ENCODE results near the gene SLC44A1.
A peak's percentile ranks its signal among the peaks of the same experiment; 100 is the strongest.

The SLC44A1 gene

DNA sequence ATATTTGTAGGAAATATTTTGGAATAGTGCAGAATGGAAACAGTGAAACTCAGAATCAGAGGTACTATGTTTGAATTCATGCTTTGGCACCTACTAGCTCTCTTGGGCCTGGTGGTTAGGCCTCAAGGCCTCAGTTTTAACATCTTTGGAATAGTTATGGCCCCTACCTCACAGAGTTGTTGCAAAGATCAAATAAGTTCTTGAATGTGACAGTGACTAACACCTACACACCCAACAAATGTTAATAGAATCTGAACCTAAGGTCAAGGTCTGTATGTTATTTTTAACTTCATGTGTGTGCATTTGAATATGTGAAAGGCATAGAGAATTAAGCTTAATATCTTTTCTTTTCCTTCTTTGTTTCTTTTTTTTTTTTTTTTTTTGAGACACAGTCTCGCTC is 87.3 kb downstream of the SLC44A1 start:
- DNase-seq (ENCODE audit: low read depth in 2 of 3, low spot score in 2 of 3): no peak

- DNase-seq (ENCODE audit: low read depth in 2 of 3, low spot score in 2 of 3): no peak
These were observed 88.0 kb downstream of the SLC44A1 start for GRCh38 chr9:105332471-105332870.

DNA sequence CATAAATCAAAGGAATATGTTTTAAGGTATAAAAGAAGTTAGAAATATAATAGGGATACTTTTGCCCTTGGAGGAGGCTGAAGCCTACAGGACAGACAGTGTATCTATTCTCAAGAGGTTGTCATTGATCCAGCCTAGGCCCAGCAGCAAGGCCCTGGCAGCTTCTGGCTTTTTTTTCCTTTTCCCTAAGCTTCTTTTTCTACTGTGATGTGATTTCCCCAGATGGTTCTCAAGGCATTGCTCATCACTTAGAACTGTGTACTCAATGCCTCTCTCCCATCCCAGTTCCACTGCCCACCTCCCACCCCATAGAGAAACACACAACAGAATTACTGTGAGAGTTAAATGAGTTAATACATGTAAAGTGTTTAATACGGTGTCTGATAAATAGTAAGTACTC is 88.6 kb downstream of the SLC44A1 start:
- no peak for DNase-seq (ENCODE audit: low read depth in 2 of 3, low spot score in 2 of 3)

DNA sequence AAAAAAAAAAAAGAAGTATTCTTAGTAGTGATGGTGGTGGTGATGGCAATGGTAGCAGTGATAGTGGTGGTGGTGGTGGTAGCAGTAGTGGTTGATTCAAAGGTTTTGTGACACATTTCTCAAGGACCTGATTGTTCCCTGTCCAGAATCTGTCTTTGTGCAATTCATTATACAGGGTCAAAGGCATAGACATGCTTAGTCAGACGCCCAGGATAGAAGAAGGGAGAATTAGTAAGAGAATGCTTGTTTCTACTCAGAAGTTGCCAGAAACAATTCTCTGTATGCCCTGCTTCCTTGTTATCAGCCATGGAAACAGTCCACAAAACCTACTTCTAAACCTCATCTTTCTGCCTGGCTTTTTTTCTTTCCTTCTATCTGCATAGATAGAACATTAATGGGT is 89.4 kb downstream of the SLC44A1 start:
- no peak for DNase-seq (ENCODE audit: low read depth in 2 of 3, low spot score in 2 of 3)

DNA sequence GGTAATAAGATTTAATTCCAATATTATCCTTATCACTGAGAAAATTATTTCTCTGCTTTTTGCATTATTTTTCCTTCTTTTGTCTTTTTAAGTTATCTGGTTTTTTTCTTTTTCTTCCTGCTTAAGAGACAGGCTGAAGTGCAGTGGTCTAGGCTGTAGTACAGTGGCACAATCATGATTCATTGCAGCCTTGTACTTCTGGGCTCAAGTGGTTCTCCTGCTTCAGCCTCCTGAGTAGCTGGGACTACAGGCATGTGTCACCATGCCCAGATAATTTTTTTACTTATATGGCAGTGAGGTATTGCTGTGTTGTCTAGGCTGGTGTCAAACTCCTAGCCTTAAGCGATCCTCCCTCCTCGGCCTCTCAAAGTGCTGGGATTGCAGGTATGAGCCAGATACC is 93.9 kb downstream of the SLC44A1 start:
- no peak for DNase-seq (ENCODE audit: low read depth in 2 of 3, low spot score in 2 of 3)

GRCh38 chr9:105339849-105340248 is 95.4 kb downstream of the SLC44A1 start:
- no peak for DNase-seq (ENCODE audit: low read depth in 2 of 3, low spot score in 2 of 3)

DNA sequence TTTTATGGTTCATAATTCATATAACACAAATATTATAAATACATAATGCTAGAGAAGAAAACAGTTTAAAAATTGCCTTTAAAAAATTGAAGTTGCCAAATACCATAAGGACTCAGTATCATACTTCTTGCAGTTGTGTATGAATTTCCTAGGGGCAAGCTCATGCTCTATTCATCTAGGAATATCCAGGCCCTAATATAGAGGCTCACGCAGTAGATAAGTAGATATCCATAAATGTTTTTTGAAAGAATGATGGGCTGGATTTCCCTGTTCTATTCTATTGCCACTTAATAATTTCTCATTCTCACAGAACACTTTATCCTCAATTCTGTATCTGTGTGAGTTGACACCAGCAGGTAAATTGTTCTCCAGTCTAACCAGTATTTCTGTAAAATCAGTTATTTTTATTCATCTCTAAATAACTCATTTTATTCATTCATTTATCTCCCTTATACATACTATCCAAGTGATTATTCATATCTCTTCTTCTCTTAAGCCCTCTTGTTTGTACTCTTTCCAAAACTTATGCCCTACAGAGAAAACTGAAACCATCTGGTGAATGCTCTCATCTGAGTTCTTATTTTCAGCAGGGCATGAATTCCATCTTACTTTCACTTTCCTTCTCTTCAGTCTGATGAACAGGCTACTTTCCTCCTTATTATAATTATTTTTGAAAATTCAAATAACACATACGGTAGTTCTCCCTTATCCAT is 97.1 kb downstream of the SLC44A1 start:
- DNase-seq (ENCODE audit: low read depth in 2 of 3, low spot score in 2 of 3): no peak

GRCh38 chr9:105342147-105342505 is 97.7 kb downstream of the SLC44A1 start:
- no peak for DNase-seq (ENCODE audit: low read depth in 2 of 3, low spot score in 2 of 3)

- DNase-seq (ENCODE audit: low read depth in 2 of 3, low spot score in 2 of 3): no peak
These were observed 99.8 kb downstream of the SLC44A1 start for GRCh38 chr9:105344283-105344682.

DNA sequence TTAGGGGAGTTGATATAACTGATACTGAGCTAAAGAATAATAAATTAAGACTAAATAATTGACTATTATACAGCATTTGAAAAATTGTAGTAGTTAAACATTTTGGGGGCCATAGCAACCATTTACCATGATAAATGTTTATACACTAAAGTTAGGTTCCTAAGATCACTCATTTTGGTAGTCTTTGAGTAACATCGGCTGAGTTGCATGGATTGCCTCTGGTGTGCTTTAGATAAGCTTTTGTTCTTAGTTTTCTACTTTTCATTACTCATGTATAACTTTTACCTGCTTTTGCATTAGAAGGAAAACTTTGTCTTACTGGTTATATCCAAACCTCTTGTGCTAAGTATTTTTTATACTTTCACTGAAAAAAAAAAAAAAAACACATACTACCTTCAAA is 101.2 kb downstream of the SLC44A1 start:
- DNase-seq (ENCODE audit: low read depth in 2 of 3, low spot score in 2 of 3): no peak

DNA sequence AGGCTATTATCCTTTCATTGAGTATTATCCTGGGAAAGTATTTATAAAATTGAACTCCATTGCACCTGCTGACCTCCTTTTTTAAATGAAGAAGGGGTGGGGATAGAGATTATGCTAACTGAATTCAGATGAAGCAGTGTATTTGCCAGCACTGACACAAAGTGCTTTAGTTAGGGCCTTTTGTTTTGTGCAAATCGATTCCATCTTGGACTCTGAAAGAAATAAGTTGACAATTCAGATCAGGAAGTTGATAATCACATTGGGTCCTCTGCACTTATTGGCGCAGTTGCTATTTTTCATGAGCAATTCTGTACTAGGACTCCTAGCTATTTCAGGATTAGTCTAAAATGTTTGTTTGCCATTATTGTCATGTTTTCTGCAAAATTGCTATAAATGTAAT is 101.8 kb downstream of the SLC44A1 start:
- DNase-seq (ENCODE audit: low read depth in 2 of 3, low spot score in 2 of 3): no peak

DNA sequence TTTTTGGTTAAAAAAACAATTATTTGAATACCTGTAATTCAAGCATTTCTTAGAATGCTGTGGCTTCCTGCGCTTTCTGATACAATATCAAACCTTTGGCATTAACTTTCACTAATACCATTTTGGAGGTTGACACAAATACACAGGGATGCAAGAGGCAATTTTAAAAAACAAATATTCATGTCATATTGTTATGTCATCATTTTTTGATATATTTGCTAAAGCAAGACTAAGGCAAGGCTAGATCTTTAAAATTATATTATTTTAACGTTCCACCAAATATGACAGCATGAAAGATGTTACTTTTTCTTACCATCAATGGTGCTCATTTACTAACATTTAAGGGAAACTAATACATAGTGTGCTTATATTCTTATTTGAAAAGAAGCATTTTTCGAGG is 110.0 kb downstream of the SLC44A1 start:
- DNase-seq (ENCODE audit: low read depth in 2 of 3, low spot score in 2 of 3): no peak

GRCh38 chr9:105355781-105356180 is 111.3 kb downstream of the SLC44A1 start:
- DNase-seq (ENCODE audit: low read depth in 2 of 3, low spot score in 2 of 3): no peak

- DNase-seq (ENCODE audit: low read depth in 2 of 3, low spot score in 2 of 3): no peak
These were observed 113.5 kb downstream of the SLC44A1 start for GRCh38 chr9:105357937-105358336.

DNA sequence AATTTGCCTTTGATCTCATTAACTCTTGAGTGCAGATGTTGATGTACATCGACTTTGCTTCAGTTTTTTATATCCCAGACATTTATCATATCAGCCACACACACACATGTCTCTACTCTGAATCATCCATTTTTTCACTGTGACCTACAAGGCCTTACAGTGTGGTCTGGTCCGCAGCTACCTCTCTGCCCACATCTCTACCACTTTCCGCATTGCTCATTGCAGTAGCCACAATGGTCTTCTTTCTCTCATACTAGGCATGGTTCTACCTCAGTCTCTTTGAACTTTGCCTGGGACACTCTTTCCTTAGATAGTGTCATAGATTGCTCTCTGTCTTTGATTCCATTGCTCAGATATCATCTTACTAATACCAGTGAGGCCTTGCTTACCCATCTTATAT is 115.4 kb downstream of the SLC44A1 start:
- DNase-seq (ENCODE audit: low read depth in 2 of 3, low spot score in 2 of 3): peak; percentile 10 to 40 (median 23)

GRCh38 chr9:105360344-105360743 is 115.9 kb downstream of the SLC44A1 start:
- no peak for DNase-seq (ENCODE audit: low read depth in 2 of 3, low spot score in 2 of 3)

DNA sequence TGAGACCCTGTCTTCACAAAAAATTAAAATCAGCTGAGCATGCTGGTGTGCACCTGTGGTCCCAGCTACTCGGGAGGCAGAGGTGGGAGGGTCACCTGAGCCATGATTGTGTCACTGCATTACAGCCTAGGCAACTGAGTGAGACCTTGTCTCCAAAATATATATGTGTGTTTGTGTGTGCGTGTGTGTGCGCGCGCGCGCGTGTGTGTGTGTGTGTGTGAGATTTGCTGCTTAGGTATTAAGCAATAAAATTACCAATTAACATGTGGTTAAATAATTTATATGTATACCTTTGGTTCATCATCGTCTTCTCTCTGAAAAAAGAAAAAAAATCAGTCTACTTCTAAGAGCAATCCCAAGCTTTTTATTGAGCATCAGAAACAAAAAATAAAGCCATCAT is 117.4 kb downstream of the SLC44A1 start:
- DNase-seq (ENCODE audit: low read depth in 2 of 3, low spot score in 2 of 3): no peak

DNA sequence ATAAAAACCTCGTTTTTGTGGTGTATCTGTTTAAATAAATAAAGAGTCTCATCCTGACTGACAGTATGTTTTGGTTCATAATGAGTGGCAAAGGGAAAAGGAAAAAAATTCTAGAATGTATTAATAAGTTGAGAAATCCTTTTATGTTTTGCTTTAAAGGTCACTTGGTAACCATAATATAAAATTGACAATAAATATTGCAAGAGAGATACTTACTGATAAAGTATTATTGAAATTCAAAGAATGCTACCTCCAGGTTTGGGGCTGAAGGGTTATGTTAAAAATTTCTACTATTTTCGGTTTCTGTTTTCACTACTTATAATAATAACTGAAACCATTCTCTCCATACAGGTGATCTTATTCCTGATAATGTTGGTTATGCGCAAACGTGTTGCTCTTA is 118.0 kb downstream of the SLC44A1 start:
- no peak for DNase-seq (ENCODE audit: low read depth in 2 of 3, low spot score in 2 of 3)

DNA sequence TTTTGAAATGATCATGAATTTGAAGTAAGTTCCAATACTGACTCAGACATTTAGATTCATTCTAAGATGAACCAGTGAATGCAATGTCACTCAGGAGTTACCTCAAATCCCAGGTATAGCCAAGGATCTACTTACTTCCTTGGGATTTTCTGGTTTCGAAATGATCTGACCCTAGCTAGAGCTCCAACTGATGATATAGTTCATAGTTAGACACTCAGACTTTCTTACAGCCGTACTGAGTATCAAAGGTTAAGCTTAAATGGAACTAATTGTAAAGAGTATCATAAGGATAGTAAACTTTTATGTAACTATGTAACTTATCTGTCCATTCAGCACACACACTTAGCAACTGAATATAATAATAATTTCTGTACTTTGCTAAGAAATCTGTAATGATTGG is 119.4 kb downstream of the SLC44A1 start:
- DNase-seq (ENCODE audit: low read depth in 2 of 3, low spot score in 2 of 3): no peak

DNA sequence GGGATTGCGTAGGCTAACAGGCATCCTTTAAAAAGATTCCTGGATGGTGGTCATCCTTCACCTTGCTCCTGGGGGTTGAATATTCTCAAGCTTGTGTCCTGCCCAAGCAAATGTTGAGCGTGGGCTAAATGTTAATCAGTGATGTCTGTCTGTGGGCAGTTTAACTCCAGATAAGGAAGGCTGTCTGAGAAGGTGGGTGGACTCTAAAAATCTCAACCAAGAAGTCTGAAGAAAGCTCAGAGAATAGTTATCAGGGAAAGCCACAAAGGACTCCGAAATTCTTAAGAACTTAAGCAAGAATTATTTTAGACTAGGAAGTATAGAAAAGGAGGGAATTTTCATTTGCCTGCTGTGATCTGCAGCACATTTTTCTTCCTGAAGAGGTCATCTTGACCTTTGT is 125.5 kb downstream of the SLC44A1 start:
- DNase-seq (ENCODE audit: low read depth in 2 of 3, low spot score in 2 of 3): no peak

- DNase-seq (ENCODE audit: low read depth in 2 of 3, low spot score in 2 of 3): no peak
These were observed 129.3 kb downstream of the SLC44A1 start for GRCh38 chr9:105373723-105374122.

DNA sequence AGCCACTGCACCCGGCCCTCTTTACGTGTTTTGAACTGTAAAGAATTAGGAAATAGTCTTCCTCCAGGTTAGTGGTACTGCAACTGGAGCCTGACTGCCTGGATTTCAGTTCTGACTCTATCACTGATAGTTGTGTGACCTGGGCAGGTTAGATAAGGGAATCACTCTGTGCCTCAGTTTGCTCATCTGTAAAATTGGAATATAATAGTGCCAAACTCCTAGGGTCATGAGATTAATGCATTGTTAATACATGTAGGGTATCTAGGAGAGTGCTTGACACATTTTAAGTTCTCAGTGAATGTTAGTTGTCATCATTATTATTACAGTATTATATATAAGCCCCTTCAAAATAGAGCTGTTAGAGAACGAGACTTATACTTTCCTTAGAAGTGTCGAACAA is 130.9 kb downstream of the SLC44A1 start:
- DNase-seq (ENCODE audit: low read depth in 2 of 3, low spot score in 2 of 3): no peak

DNA sequence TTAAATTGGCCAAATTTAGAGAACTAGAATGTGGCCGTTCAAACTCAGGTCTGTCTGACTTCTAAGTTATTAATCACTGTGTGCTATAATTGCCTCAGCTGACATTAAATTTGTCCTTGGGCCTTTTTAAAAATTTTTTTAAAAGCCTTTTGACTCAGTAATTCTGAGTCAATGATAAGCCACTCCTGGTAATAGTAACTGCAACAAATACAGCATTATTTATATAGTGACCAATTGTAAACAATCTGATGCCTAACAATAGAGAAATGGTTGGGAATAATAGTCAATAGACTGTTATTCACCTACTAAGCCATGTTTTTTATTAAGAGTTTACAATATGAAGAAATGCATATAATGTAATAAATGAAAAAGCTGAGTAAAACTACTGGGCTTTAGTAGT is 132.4 kb downstream of the SLC44A1 start:
- DNase-seq (ENCODE audit: low read depth in 2 of 3, low spot score in 2 of 3): no peak
